Heart right ventricle (tissue), 16 donors: ENCODE data around the gene C3orf18. TPM values are rescaled to one million over a fixed set of nuclear protein-coding genes. Genes with fewer than 3 reads are reported as not detected.

Source experiments
- ATAC-seq, 8 donors: fragments of 200-7000 bp; cut with Tn5 transposase; one replicate each; pipeline ENCODE4 v1.9.1; 2020; ENCODE audit warnings: mild to moderate bottlenecking in 8 of 8, moderate library complexity in 8 of 8, moderate number of reproducible peaks in 1 of 8
- DNase-seq, 2 donors: peaks; one replicate each; pipeline ENCODE4 v3.0.0-alpha.2; 2020
- H3K27ac ChIP-seq, 10 donors: fragments of 200-600 bp; sonication (generic) in 2 of 10; one replicate each; pipeline versions ENCODE4 v1.5.0 to v1.8.0; 2020 to 2022; ENCODE audit warnings: mild to moderate bottlenecking in 3 of 10
- H3K27me3 ChIP-seq, 7 donors: fragments of 200-600 bp; one replicate each; pipeline ENCODE4 v1.8.0; 2021 to 2022; ENCODE audit warnings: mild to moderate bottlenecking in 2 of 7
- H3K36me3 ChIP-seq, 9 donors: fragments of 200-600 bp; sonication (generic) in 1 of 9; one replicate each; pipeline versions ENCODE4 v1.5.0 to v1.8.0; 2020 to 2022; ENCODE audit warnings: mild to moderate bottlenecking in 2 of 9
- H3K4me1 ChIP-seq, 9 donors: fragments of 200-600 bp; sonication (generic) in 1 of 9; one replicate each; pipeline versions ENCODE4 v1.5.0 to v1.8.0; 2020 to 2022; ENCODE audit warnings: mild to moderate bottlenecking in 4 of 9
- H3K4me3 ChIP-seq, 10 donors: fragments of 200-600 bp; sonication (generic) in 2 of 10; one replicate each; pipeline versions ENCODE4 v1.5.0 to v1.8.0; 2020 to 2022; ENCODE audit warnings: mild to moderate bottlenecking in 7 of 10, moderate library complexity in 2 of 10
- H3K9me3 ChIP-seq, 11 donors: fragments of 200-600 bp in 10 of 11; sonication (generic) in 2 of 11; one replicate each; pipeline versions ENCODE4 v1.5.0 to v1.8.0; 2013 to 2022; ENCODE audit warnings: mild to moderate bottlenecking in 2 of 11, control low read depth in 1 of 11, moderate library complexity in 1 of 11
- WGBS, 2 donors: extraction: QIAGEN DNeasy Blood & Tissue Kit; methylation state at CpG; one replicate each; pipeline ENCODE4 v1.1.7; 2013; ENCODE audit warnings: inconsistent platforms in 1 of 2; 5-methylcytosine and 5-hydroxymethylcytosine counted together
- intact Hi-C, 10 donors: fragments of 100-400 bp; cut with DNase I; formaldehyde crosslinking; loops; one replicate each; pipeline versions ENCODE4 v1.11.1 to v1.14.2; 2022
- polyA plus RNA-seq, 2 donors: library from polyadenylated mRNA; stranded (reverse); fragments of 200-250 nt; gene quantifications; one replicate each; pipeline ENCODE4 v1.2.3, GENCODE V29; 2013
- total RNA-seq, 10 donors: library from RNA; stranded (reverse); fragmentation: NEBNext Ultra II Directional in 3 of 10; extraction: Animal tissue kit (Norgen Biotek cat#: 25700) in 3 of 10; gene quantifications; one replicate each; pipeline versions ENCODE4 v1.2.1 to v1.2.4, GENCODE V29; 2021 to 2023
- TF ChIP-seq, protein P1 (sequence below), 9 donors: fragments of 200-600 bp; sonication (generic) in 2 of 9; IDR thresholded peaks; one replicate each; pipeline versions ENCODE4 v1.5.0 to v1.8.0; 2021 to 2022; ENCODE audit warnings: antibody characterized with exemption in 9 of 9, mild to moderate bottlenecking in 5 of 9, moderate library complexity in 1 of 9
- donor health status: Arrhythmogenic right ventricular cardiomyopathy.
- donor health status: ischemic (EF 13 %, LVEDD 7.1; RV severe dilation, severe dysfunction).
- donor health status: healthy with polysubstance abuse.
- donor health status: DM: no; HTN: yes; CAD: no.
- donor health status: DM: no; HTN: no; CAD: no.
- donor health status: ischemic (EF 25% LVEDD 6.9; RV normal size, moderate dysfunction).
- donor health status: ischemic (EF 25% LVEDD 5.7; RV mildly dilated, moderate dysfunction).
- donor health status: healthy.
- donor health status: DM: yes; HTN: yes; CAD: no.
- donor health status: Ischemic cardiomyopathy.
- donor health status: ischemic (EF 35%, LVEDD 5.7; RV mildly dilated, moderate dysfunction).
- donor health status: nonischemic (EF 11% LVEDD 7.7; RV severe dilation, severe dysfunction).
- donor health status: DM: yes; HTN: yes; CAD: no.
- donor health status: PGD.
- donor health status: ischemic (EF 29% LVEDD 5.4; RV normal size, mild dysfunction).
- donor health status: nonischemic (EF 23%, LVEDD 6.1; RV moderate dilation, normal function).

Gene C3orf18
- total and polyA plus RNA-seq, 12 donors = 19.9 to 49.9 (median 41.1) TPM

DNA sequence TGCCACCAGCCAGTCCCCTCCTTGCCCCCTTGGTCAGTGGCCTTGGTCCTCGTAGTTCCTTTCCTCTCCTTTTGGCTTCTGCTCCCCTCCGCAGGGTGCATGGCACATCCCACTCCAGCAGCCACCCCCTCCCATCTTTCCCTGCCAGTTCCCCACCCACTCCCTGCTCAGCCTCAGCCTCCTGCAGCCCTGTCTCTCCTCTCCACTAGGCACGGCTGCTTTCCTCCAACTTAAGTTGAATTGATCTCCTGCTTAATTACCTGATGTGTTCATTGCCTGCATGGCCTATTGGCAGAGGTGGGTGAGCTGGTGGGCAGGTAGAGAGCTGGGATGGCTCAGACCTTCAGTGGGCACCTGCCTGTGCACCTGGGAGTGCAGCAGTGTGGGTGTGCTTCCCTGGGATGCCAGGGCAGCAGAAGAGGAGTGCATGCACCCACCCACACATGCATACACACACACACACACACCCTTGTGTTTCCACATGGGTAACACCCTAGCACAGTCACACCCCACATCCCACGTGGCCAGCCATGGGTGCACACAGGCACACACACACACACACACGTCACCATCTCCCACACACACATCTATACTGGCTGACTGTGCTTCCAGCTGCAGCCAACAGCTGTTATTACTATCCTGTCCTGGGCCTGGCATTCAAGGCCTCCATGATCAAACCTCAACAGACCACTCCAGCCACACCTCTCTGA, 30.9 kb downstream of the C3orf18 start:
- Histone ChIP-seq H3K4me1 (no peaks in the 10 kb centered on the region), H3K27me3 (peaks cover 0 to 7% (median 0%) of the 10 kb centered on the region in 7 donors), H3K36me3 (no peaks in the 10 kb centered on the region), H3K9me3 (no peaks in the 10 kb centered on the region), H3K27ac (no peak overlapping the region), H3K4me3 (no peak overlapping the region)
- 79 to 84% methylated on average over 5 of the region's 5 CpGs for WGBS, 2 donors
- intact Hi-C loops = loop anchor here in 2 of 10 donors (5.0 to 10.0 kb wide), 2 partner anchors 99 to 162 kb away; no protein-coding TSS in a partner anchor
- DNase-seq = no peak
- TF ChIP-seq, protein P1, sequence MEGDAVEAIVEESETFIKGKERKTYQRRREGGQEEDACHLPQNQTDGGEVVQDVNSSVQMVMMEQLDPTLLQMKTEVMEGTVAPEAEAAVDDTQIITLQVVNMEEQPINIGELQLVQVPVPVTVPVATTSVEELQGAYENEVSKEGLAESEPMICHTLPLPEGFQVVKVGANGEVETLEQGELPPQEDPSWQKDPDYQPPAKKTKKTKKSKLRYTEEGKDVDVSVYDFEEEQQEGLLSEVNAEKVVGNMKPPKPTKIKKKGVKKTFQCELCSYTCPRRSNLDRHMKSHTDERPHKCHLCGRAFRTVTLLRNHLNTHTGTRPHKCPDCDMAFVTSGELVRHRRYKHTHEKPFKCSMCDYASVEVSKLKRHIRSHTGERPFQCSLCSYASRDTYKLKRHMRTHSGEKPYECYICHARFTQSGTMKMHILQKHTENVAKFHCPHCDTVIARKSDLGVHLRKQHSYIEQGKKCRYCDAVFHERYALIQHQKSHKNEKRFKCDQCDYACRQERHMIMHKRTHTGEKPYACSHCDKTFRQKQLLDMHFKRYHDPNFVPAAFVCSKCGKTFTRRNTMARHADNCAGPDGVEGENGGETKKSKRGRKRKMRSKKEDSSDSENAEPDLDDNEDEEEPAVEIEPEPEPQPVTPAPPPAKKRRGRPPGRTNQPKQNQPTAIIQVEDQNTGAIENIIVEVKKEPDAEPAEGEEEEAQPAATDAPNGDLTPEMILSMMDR (IDR thresholded peaks at IDR 0.05) = no peak
- ATAC-seq = peak in 1 of 8 donors; percentile 12

DNA sequence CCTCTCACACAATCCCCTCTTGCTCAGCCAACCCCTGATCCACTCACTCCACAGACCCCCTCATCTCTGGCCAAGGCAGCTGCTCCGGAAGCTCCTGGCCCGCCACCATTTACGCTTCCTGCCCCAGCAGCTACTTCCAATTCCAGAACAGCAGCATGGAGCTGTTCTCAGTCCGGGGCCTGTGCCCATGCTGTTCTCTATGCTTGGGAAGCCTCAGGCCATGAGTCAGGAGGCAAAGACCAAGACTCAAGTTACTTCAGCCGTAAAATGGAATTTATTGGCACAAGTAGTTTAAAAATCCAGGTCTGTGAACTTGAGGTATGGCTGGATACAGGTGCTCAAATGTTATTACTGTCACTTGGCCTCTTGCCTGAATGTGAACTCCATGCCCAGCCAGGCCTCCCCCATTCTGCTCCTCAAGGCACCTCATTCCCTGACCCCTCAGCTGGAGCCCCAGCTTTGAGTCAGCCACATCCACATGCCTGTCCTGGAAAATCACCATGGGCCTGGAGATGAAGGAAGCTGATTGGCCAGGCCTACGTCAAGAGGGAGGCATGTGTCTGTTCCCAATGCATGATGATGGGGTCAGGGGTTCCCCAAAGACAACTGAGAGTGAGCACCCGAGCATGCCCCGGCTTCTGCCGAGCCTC, 32.7 kb downstream of the C3orf18 start:
- H3K27ac ChIP-seq = no peak overlapping the region
- ATAC-seq = no peak
- DNase-seq = no peak
- no peaks in the 10 kb centered on the region for H3K9me3 ChIP-seq
- WGBS, 2 donors = 67 to 70% methylated on average over 9 of the region's 9 CpGs
- H3K4me3 ChIP-seq = no peak overlapping the region
- intact Hi-C loops = loop anchor here in 2 of 10 donors (5.0 to 10.0 kb wide), 2 partner anchors 98 to 160 kb away; no protein-coding TSS in a partner anchor
- peaks cover 0 to 18% (median 12%) of the 10 kb centered on the region in 7 donors for H3K27me3 ChIP-seq
- no peaks in the 10 kb centered on the region for H3K4me1 ChIP-seq
- TF ChIP-seq, protein P1 (IDR thresholded peaks at IDR 0.05) = no peak
- H3K36me3 ChIP-seq = no peaks in the 10 kb centered on the region

DNA sequence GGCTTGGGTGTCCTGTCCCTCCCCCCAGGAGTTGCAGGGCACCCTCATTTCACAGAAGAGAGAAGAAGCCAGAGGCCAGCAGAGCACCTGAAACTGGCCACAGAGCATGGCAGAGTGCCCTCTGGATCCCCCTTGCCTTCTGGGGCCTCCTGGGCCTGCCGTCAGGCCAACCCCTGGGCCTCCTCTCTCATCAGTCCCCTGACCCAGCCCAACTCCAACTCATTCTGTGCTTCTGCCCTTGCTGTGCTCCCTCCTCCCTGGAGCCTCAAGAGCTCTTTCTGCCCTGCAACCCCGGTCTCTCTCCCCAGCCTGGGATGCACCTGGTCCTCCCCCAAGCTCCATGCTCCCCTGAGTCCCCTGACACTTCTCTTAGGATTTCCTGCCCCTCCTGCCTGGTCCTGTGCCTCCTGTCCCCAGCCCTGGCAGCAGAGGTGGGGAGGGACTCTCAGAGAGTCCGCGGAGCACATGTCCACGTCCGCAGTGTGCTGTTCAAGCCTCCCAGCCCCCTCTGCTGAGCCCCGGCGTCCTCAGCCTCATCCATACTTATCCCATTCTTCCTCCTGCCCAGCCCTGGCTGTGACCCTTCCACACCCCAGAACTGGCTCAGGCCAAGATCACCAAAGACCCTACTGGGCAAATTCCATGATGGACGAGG, 33.6 kb downstream of the C3orf18 start:
- no peaks in the 10 kb centered on the region for H3K9me3 ChIP-seq
- H3K27me3 ChIP-seq = peaks cover 0 to 25% (median 16%) of the 10 kb centered on the region in 7 donors
- intact Hi-C loops = loop anchor here in 1 of 10 donors (10.0 kb wide), 1 partner anchor 159 kb away; no protein-coding TSS in a partner anchor
- H3K4me1 ChIP-seq = no peaks in the 10 kb centered on the region
- no peak overlapping the region for H3K4me3 ChIP-seq
- TF ChIP-seq, protein P1 (IDR thresholded peaks at IDR 0.05) = no peak
- ATAC-seq (no peak), DNase-seq (no peak)
- no peaks in the 10 kb centered on the region for H3K36me3 ChIP-seq
- WGBS, 2 donors = 50 to 56% methylated on average over 9 of the region's 9 CpGs
- H3K27ac ChIP-seq = no peak overlapping the region

DNA sequence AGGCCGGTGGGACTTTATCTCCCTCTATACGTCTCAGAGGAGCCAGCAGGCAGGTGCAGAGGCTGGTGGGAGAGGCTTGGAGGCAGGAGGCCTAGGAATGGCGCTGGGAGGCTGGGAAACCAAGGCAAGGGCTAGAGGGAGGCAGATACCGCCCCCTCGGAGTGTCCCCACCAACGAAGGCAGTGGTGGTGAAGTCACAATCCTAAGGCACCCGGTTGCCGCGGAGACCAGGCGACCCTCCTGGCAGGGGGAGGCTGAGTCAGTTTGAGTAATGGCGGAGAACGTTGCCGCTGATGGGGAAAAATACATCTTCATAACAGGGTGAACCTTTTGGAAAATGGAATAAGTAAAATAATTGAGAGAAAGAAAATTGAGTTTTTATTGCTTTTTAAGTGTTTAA, 34.2 kb downstream of the C3orf18 start:
- H3K27me3 ChIP-seq = peaks cover 0 to 31% (median 16%) of the 10 kb centered on the region in 7 donors
- ATAC-seq (no peak), DNase-seq (no peak)
- H3K4me3 ChIP-seq = no peak overlapping the region
- WGBS, 2 donors = 76 to 82% methylated on average over 13 of the region's 13 CpGs
- no peak overlapping the region for H3K27ac ChIP-seq
- TF ChIP-seq, protein P1 (IDR thresholded peaks at IDR 0.05) = no peak
- no peaks in the 10 kb centered on the region for H3K36me3 ChIP-seq
- H3K4me1 ChIP-seq = no peaks in the 10 kb centered on the region
- intact Hi-C loops = loop anchor here in 1 of 10 donors (10.0 kb wide), 1 partner anchor 159 kb away; no protein-coding TSS in a partner anchor
- no peaks in the 10 kb centered on the region for H3K9me3 ChIP-seq
